HG02763 (cell line): ENCODE data around the gene MSH2.
"Not testable (repeated sequence)": the region's sequence is repeated elsewhere in the genome, so short reads cannot be mapped to it uniquely, and the experiment has no call there.

Experiments
- ATAC-seq: cut with Tn5 transposase; IDR thresholded peaks from one replicate; pipeline ENCODE4 v1.9.1; 2021; ENCODE audit warnings: mild to moderate bottlenecking, moderate library complexity; ENCODE audit not compliant: unreplicated experiment

The MSH2 gene

DNA sequence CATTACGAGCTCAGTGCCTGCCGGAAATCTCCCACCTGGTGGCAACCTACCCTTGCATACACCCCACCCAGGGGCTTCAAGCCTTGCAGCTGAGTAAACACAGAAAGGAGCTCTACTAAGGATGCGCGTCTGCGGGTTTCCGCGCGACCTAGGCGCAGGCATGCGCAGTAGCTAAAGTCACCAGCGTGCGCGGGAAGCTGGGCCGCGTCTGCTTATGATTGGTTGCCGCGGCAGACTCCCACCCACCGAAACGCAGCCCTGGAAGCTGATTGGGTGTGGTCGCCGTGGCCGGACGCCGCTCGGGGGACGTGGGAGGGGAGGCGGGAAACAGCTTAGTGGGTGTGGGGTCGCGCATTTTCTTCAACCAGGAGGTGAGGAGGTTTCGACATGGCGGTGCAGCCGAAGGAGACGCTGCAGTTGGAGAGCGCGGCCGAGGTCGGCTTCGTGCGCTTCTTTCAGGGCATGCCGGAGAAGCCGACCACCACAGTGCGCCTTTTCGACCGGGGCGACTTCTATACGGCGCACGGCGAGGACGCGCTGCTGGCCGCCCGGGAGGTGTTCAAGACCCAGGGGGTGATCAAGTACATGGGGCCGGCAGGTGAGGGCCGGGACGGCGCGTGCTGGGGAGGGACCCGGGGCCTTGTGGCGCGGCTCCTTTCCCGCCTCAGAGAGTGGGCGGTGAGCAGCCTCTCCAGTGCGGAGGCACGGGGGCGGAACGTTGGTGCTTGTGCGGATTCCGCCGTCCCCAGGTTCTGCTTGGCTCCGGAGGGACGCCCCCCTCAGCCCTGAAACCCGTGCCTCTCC, at the start of gene MSH2:
TSS of gene MSH2 (plus strand) at position 352 of the 804 bp plus-strand sequence. CDS start at position 388, 36 bp downstream.
- peak; percentile 98 for ATAC-seq

DNA sequence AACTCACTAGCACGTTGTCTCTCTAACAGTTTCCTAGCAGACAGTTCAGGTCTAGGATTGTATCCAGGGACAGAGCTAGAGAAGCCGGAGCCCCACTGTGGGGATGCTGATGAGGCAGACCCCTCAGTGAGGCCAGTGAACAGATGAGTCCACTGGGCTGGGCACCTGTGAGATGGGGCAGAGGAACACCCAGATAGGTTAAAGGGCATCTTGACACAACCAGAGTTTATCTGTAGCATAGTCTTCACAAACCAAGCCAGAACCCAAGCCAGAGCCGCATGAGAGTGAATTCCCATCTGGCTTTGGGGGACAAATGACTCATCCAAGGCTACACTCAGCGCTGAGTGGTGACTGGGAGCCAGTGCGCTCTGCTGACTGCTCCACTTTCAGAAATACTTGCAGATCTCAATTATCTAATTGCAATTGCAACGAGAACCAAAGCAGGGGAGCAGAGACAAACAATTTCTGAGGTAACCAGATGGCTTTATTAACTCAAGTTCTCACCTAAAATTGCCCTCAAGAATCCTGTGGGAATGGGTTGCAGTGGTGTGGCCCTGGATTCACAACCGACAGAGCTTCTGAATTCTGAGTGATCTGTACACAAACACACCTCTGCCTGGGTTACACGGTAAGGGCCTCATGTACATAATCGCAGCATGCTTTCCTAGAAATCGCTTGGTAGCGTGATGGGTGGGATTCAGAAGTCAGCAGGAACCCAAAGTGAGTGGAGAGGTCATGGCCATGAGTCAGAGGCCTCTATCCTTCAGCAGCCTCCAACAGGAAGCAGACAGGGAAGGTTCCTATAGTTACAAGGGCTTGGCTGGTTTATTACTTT, 48.7 kb upstream of the MSH2 start:
- no peak for ATAC-seq

DNA sequence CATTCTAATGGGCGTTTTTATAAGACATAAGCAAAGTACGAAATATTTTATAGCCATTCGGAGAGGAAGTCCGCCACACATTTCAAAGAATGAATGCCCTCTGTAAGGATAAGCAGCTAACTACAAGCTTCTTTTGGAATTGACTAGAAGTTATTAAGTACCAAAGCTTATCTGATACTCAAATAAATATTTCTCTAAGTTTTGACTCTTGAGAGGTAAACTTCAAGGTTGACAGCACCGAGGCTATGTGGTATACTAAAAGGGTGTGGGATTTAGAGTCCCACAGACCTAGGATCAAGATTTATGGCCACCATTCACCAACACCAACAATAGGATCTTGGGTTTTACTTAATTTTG, 48.1 kb upstream of the MSH2 start:
- ATAC-seq, result no peak

GRCh38 chr2:47357483-47357882, 45.5 kb upstream of the MSH2 start:
- ATAC-seq, result no peak

- no peak for ATAC-seq
Measured at GRCh38 chr2:47359375-47359868, 43.5 kb upstream of the MSH2 start.

DNA sequence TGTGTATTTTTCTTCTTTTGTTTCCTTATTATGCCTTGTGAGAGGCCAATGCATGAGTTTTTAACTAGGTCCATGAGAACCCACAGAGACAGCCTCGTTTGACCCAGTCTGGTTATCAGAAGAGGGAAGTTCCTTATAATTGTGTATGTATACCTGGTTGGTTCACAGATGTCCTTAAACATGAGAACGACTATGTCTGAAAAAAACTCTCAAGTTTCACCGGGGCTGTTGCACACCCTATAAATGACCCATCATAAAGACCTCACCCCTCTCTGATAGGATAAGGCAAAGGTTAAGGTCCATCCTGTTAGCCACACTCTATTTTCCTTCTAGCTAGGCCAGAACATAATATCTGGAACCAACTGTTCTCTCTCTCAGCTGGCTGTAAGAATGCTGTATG, 42.7 kb upstream of the MSH2 start:
- ATAC-seq, result no peak

GRCh38 chr2:47360927-47361326, 42.0 kb upstream of the MSH2 start:
- no peak for ATAC-seq

GRCh38 chr2:47361505-47362229, 41.3 kb upstream of the MSH2 start:
- not testable (repeated sequence) for ATAC-seq

DNA sequence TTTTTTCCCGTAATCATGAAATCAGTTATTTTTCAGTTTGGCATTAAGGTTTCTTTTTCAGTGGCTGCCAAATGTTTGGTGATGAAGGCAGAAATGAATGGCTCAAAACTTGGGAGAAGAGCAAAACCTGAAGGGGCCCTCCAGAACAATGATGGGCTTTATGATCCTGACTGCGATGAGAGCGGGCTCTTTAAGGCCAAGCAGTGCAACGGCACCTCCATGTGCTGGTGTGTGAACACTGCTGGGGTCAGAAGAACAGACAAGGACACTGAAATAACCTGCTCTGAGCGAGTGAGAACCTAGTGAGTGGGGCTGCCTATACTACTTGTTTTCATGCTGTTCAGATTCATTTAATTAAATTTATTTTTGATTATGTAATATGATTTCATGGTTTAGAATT, 29.2 kb upstream of the MSH2 start:
- no peak for ATAC-seq

DNA sequence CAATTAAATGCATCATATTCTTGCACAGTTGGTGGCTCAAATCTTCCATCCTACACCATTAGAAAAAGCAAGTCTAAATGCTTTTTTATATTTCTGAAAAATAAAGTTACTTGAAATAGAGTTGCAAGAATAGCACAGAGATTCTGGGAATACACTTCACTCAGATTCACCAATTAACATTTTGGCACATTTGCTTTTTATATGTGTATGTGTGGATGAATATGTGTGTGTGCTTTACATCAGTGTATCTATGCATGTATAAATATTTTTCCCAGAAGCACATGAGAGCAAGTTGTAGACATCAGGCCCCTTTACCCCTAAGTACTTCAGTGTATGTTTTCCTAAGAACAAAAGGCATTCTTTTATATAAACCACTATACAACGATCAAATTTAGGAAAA, 27.6 kb upstream of the MSH2 start:
- ATAC-seq, result no peak

DNA sequence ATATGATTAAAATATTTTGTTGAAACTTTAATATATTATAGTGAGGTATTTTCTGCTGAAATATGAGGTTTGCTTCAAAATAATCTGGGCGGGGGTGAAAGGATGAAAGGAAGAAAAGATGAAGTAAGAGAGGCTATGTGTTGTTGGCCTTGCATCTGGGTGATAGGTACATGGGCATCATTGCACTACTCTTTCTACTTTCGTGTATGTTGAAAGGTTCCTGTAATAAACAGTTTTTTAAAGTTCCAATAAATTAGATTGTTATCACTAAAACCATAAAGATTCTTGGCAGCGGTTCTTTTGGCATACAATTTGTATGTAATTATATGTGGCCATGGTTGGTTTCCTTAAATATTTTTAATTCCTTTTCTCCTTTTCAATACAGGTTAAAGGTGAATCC, 23.6 kb upstream of the MSH2 start:
- no peak for ATAC-seq

DNA sequence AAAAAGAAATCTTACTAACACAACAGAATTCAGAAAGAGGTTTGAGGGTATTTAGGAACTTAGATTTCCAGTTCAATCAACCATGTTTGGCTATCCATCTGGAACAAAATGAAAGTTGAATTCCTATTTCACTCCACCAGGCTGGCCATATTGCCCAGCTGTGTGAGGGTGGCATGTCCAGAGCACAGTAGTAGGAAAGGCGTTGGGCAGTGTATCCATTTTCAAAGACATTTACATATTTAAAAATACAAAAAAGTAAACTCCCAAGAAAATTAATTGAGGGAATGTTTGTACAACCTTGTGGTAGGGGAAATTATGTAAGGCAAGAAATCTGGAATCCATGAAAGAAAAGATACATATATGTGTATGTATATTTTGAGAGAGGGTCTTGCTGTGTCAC, 21.5 kb upstream of the MSH2 start:
- no peak for ATAC-seq

GRCh38 chr2:47386551-47386950, 16.4 kb upstream of the MSH2 start:
- no peak for ATAC-seq

- ATAC-seq, result no peak
Measured at GRCh38 chr2:47388888-47389287, 14.1 kb upstream of the MSH2 start.

- no peak for ATAC-seq
Measured at GRCh38 chr2:47389692-47390091, 13.3 kb upstream of the MSH2 start.

- ATAC-seq, result no peak
Measured at GRCh38 chr2:47401789-47402554, 984 bp upstream of the MSH2 start.

GRCh38 chr2:47402555-47402804, 476 bp upstream of the MSH2 start:
- no peak for ATAC-seq

DNA sequence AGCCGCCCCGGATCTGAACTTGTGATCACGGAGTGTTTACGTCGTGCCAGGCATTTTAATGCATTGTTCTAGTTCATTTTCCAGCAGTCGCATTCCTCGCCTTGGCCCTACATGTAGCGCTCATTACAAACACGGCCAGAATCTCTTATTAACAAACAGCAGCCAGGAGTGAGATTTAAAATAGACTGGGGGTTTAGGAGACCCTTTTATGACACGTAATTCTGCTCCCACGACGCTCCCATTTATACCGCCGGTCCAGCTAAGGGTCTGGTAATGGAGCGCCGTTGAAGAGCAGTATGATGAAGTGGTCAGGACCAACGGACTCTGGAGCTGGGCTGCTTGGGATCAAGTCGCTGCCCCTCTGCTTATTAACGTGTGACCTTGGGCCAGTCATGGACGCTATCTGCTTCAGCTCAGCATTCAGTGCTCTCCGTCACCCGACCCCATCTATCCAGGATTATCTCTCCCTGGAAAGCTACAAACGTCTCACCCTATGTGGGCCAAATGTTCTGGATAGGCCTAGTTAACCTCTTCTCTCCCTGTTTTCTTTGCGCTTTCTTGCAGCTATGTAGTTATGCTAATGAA, 745 bp downstream of the MSH2 start:
- no peak for ATAC-seq

DNA sequence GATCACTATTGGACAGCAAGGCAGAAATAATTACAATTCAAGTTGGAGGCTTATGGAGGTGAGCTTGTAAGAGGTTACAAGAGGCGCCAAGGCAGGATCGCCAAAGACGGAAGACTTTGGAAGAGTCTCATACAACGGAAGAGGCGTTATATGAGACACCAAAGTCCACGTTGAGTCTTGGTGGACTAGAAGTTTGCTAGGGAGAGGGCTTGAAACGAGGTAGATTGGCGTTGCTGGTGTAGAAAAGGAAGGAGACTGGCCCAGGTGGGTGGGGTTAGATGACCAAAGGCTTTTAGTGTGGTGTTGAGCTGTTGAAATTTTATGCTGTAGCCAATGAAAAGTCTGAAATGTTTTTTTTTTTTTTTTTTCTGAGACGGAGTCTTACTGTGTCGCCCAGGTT, 1.4 kb downstream of the MSH2 start:
- no peak for ATAC-seq

- ATAC-seq, result no peak
Measured at GRCh38 chr2:47405757-47406156, 2.8 kb downstream of the MSH2 start.
